Trophoblast cell (in vitro differentiated cells and primary cell): ENCODE data around the gene MARK1.

Experiments used
- DNase-seq, 2 donors: peaks; one replicate each; pipeline ENCODE4 v3.0.0-alpha.2; 2016
- H2AFZ ChIP-seq: 2 replicates; pipeline ENCODE4 v1.6.1; 2013; ENCODE audit warnings: low read length, moderate library complexity, mild to moderate bottlenecking; ENCODE audit not compliant: insufficient read depth, poor library complexity
- H2AK5ac ChIP-seq: 2 replicates; pipeline ENCODE4 v1.6.1; 2013; ENCODE audit warnings: mild to moderate bottlenecking, low read length
- H2BK120ac ChIP-seq: 2 replicates; pipeline ENCODE4 v1.6.1; 2013; ENCODE audit warnings: low read length, mild to moderate bottlenecking, moderate library complexity; ENCODE audit not compliant: insufficient read depth, poor library complexity
- H2BK12ac ChIP-seq: 2 replicates; pipeline ENCODE4 v1.6.1; 2013; ENCODE audit warnings: mild to moderate bottlenecking, low read length, moderate library complexity
- H2BK5ac ChIP-seq: 2 replicates; pipeline ENCODE4 v1.6.1; 2013; ENCODE audit warnings: low read length, low read depth, moderate library complexity, mild to moderate bottlenecking; ENCODE audit not compliant: poor library complexity
- H3K14ac ChIP-seq: 2 replicates; pipeline ENCODE4 v1.6.1; 2013; ENCODE audit warnings: mild to moderate bottlenecking, low read length
- H3K18ac ChIP-seq: 2 replicates; pipeline ENCODE4 v1.6.1; 2013; ENCODE audit warnings: mild to moderate bottlenecking, low read length
- H3K23ac ChIP-seq: 2 replicates; pipeline ENCODE4 v1.6.1; 2013; ENCODE audit warnings: low read length
- H3K27ac ChIP-seq: 2 replicates; pipeline ENCODE4 v1.5.1; 2013; ENCODE audit warnings: low read depth, mild to moderate bottlenecking, inconsistent platforms, low read length, moderate library complexity
- H3K27me3 ChIP-seq: 2 replicates; pipeline ENCODE4 v1.6.1; 2013; ENCODE audit warnings: inconsistent platforms, mild to moderate bottlenecking, low read length, moderate library complexity; ENCODE audit not compliant: insufficient read depth
- H3K36me3 ChIP-seq, 2 experiments: 1 replicate in 1 of 2; 2 replicates in 1 of 2; pipeline ENCODE4 v1.6.1; 2013; ENCODE audit warnings: low read length in 2 of 2, mild to moderate bottlenecking in 2 of 2, moderate library complexity in 1 of 2; ENCODE audit not compliant: insufficient read depth in 2 of 2, control insufficient read depth in 1 of 2
- H3K4ac ChIP-seq: 2 replicates; pipeline ENCODE4 v1.6.1; 2013; ENCODE audit warnings: low read depth, mild to moderate bottlenecking, low read length, moderate library complexity
- H3K4me1 ChIP-seq, 2 experiments: 1 replicate in 1 of 2; 2 replicates in 1 of 2; pipeline ENCODE4 v1.6.1; 2013; ENCODE audit warnings: low read length in 2 of 2, mild to moderate bottlenecking in 2 of 2, moderate library complexity in 1 of 2; ENCODE audit not compliant: insufficient read depth in 2 of 2, control insufficient read depth in 1 of 2
- H3K4me2 ChIP-seq: 2 replicates; pipeline ENCODE4 v1.6.1; 2013; ENCODE audit warnings: inconsistent platforms, mild to moderate bottlenecking, low read length, moderate library complexity
- H3K4me3 ChIP-seq: 2 replicates; pipeline ENCODE4 v1.5.1; 2013; ENCODE audit warnings: mild to moderate bottlenecking, low read depth, low read length, inconsistent platforms
- H3K79me1 ChIP-seq: one replicate; pipeline ENCODE4 v1.6.1; 2013; ENCODE audit warnings: low read length
- H3K79me2 ChIP-seq: 2 replicates; pipeline ENCODE4 v1.6.1; 2013; ENCODE audit warnings: low read length, mild to moderate bottlenecking; ENCODE audit not compliant: control insufficient read depth, insufficient read depth, poor library complexity
- H3K9ac ChIP-seq: 2 replicates; pipeline ENCODE4 v1.6.1; 2013; ENCODE audit warnings: mild to moderate bottlenecking, low read length
- H3K9me3 ChIP-seq: 2 replicates; pipeline ENCODE4 v1.6.1; 2013; ENCODE audit warnings: low read depth, mild to moderate bottlenecking, control low read depth, inconsistent platforms, low read length; ENCODE audit not compliant: insufficient read depth
- H4K12ac ChIP-seq: 2 replicates; pipeline ENCODE4 v1.6.1; 2013; ENCODE audit warnings: low read depth, mild to moderate bottlenecking, low read length, moderate library complexity
- H4K8ac ChIP-seq: 2 replicates; pipeline ENCODE4 v1.6.1; 2013; ENCODE audit warnings: low read depth, mild to moderate bottlenecking, low read length, moderate library complexity
- H4K91ac ChIP-seq: one replicate; pipeline ENCODE4 v1.6.1; 2013; ENCODE audit warnings: low read depth, mild to moderate bottlenecking, low read length, moderate library complexity
- WGBS: extraction: QIAGEN DNeasy Blood & Tissue Kit; methylation state at CpG from one replicate; pipeline ENCODE4 v1.1.7; 2013; ENCODE audit warnings: missing lambda C conversion rate; ENCODE audit not compliant: insufficient read length, insufficient coverage; ENCODE audit errors: extremely low coverage; 5-methylcytosine and 5-hydroxymethylcytosine counted together

MARK1 gene

GRCh38 chr1:220527279-220527907, 543 bp upstream of the MARK1 start:
- Histone ChIP-seq H3K79me1 (peaks cover 9% of the 10 kb centered on the region), H2BK120ac (peak overlapping the region; percentile 86), H3K23ac (no peak overlapping the region), H3K14ac (no peak overlapping the region), H3K4ac (peak overlapping the region; percentile 15), H4K8ac (peak overlapping the region; percentile 80), H2BK5ac (peak overlapping the region; percentile 8), H3K9ac (no peak overlapping the region), H3K18ac (peak overlapping the region; percentile 25), H3K27me3 (no peaks in the 10 kb centered on the region), H3K79me2 (peaks cover 15% of the 10 kb centered on the region), H3K36me3 (no peaks in the 10 kb centered on the region), H2BK12ac (peak overlapping the region; percentile 58), H3K4me2 (peak overlapping the region; percentile 88), H4K91ac (peak overlapping the region; percentile 32), H2AFZ (peak overlapping the region; percentile 91), H2AK5ac (peak overlapping the region; percentile 53), H3K4me1 (peaks cover 4% of the 10 kb centered on the region in 2 experiments), H3K9me3 (no peaks in the 10 kb centered on the region), H3K27ac (no peak overlapping the region), H3K4me3 (peak overlapping the region; percentile 85), H4K12ac (peak overlapping the region; percentile 14)
- no CpG with 5 or more reads among the region's 23 CpGs for WGBS
- peak in 1 of 2 donors; percentile 24 for DNase-seq

GRCh38 chr1:220528679-220529501, 954 bp downstream of the MARK1 start:
- Histone ChIP-seq H3K36me3 (no peaks in the 10 kb centered on the region), H3K9ac (peak overlapping the region; percentile 42), H2BK120ac (peak overlapping the region; percentile 95), H3K18ac (peak overlapping the region; percentile 99), H3K4me1 (peaks cover 4% of the 10 kb centered on the region in 2 experiments), H3K27ac (peak overlapping the region; percentile 73), H4K91ac (peak overlapping the region; percentile 94), H2AK5ac (no peak overlapping the region), H3K9me3 (no peaks in the 10 kb centered on the region), H3K79me2 (peaks cover 15% of the 10 kb centered on the region), H3K14ac (peak overlapping the region; percentile 98), H3K27me3 (no peaks in the 10 kb centered on the region), H3K4me2 (peak overlapping the region; percentile 88), H3K23ac (no peak overlapping the region), H4K8ac (peak overlapping the region; percentile 85), H2BK5ac (peak overlapping the region; percentile 93), H4K12ac (peak overlapping the region; percentile 61), H3K79me1 (peaks cover 9% of the 10 kb centered on the region), H2BK12ac (peak overlapping the region; percentile 79), H2AFZ (peak overlapping the region; percentile 82), H3K4ac (peak overlapping the region; percentile 89), H3K4me3 (peak overlapping the region; percentile 85)
- WGBS, result no CpG with 5 or more reads among the region's 55 CpGs
- peak in 1 of 2 donors; percentile 29 for DNase-seq

- Histone ChIP-seq H3K36me3 (no peaks in the 10 kb centered on the region), H3K14ac (no peak overlapping the region), H3K9me3 (no peaks in the 10 kb centered on the region), H4K12ac (no peak overlapping the region), H2BK5ac (no peak overlapping the region), H4K91ac (no peak overlapping the region), H3K4me2 (peak overlapping the region; percentile 88), H2BK120ac (no peak overlapping the region), H4K8ac (no peak overlapping the region), H3K27ac (no peak overlapping the region), H3K23ac (no peak overlapping the region), H3K79me1 (peaks cover 9% of the 10 kb centered on the region), H3K4ac (no peak overlapping the region), H2AFZ (no peak overlapping the region), H3K4me1 (peaks cover 4% of the 10 kb centered on the region in 2 experiments), H2AK5ac (no peak overlapping the region), H2BK12ac (no peak overlapping the region), H3K27me3 (no peaks in the 10 kb centered on the region), H3K18ac (no peak overlapping the region), H3K9ac (no peak overlapping the region), H3K79me2 (peaks cover 15% of the 10 kb centered on the region), H3K4me3 (no peak overlapping the region)
- no peak for DNase-seq
- no CpG with 5 or more reads among the region's 6 CpGs for WGBS
Observed at GRCh38 chr1:220529521-220530020, 1.6 kb downstream of the MARK1 start.

GRCh38 chr1:220533504-220534109, 5.7 kb downstream of the MARK1 start:
- no peak overlapping the region for H3K4me3 ChIP-seq
- H3K27me3 ChIP-seq, result no peaks in the 10 kb centered on the region
- H2BK5ac ChIP-seq, result no peak overlapping the region
- no peak overlapping the region for H2BK120ac ChIP-seq
- no peak overlapping the region for H3K23ac ChIP-seq
- H4K8ac ChIP-seq, result no peak overlapping the region
- H3K27ac ChIP-seq, result no peak overlapping the region
- no peak for DNase-seq
- no peaks in the 10 kb centered on the region for H3K9me3 ChIP-seq
- H2AK5ac ChIP-seq, result no peak overlapping the region
- no peak overlapping the region for H3K14ac ChIP-seq
- WGBS, result no CpG with 5 or more reads among the region's 2 CpGs
- H3K79me2 ChIP-seq, result peaks cover 5% of the 10 kb centered on the region
- H3K79me1 ChIP-seq, result peaks cover 4% of the 10 kb centered on the region
- no peak overlapping the region for H3K4ac ChIP-seq
- no peak overlapping the region for H3K9ac ChIP-seq
- no peaks in the 10 kb centered on the region for H3K36me3 ChIP-seq
- H3K4me1 ChIP-seq, result no peaks in the 10 kb centered on the region
- no peak overlapping the region for H3K4me2 ChIP-seq
- no peak overlapping the region for H2BK12ac ChIP-seq
- H3K18ac ChIP-seq, result no peak overlapping the region
- no peak overlapping the region for H4K12ac ChIP-seq
- H4K91ac ChIP-seq, result no peak overlapping the region
- no peak overlapping the region for H2AFZ ChIP-seq
